Hepatocyte (in vitro differentiated cells): ENCODE results near the gene GPR25. TPM values are rescaled to one million over a fixed set of nuclear protein-coding genes. Genes with fewer than 3 reads are reported as not detected.

Experiments used
- DNase-seq: peaks from one replicate; pipeline ENCODE4 v3.0.0-alpha.2; 2016; ENCODE audit warnings: low spot score
- H2AFZ ChIP-seq: fragments of 200-600 bp; sonication (generic); 2 replicates; pipeline ENCODE4 v1.6.0; 2016; ENCODE audit warnings: antibody characterized with exemption, mild to moderate bottlenecking
- H3K27ac ChIP-seq: fragments of 200-600 bp; sonication (generic); 2 replicates; pipeline ENCODE4 v1.5.1; 2016; ENCODE audit warnings: mild to moderate bottlenecking
- H3K27me3 ChIP-seq: fragments of 200-600 bp; sonication (generic); 2 replicates; pipeline ENCODE4 v1.6.1; 2016
- H3K36me3 ChIP-seq: fragments of 200-600 bp; sonication (generic); replicated peaks from 2 replicates; pipeline ENCODE4 v1.5.1; 2016; ENCODE audit warnings: low read depth; ENCODE audit not compliant: insufficient read depth
- H3K4me1 ChIP-seq: fragments of 200-600 bp; sonication (generic); 2 replicates; pipeline ENCODE4 v1.5.1; 2016; ENCODE audit warnings: mild to moderate bottlenecking, moderate library complexity; ENCODE audit not compliant: insufficient read depth
- H3K4me2 ChIP-seq: fragments of 200-600 bp; sonication (generic); 2 replicates; pipeline ENCODE4 v1.6.0; 2016
- H3K4me3 ChIP-seq: fragments of 200-600 bp; sonication (generic); 2 replicates; pipeline ENCODE4 v1.5.1; 2016; ENCODE audit warnings: mild to moderate bottlenecking
- H3K79me2 ChIP-seq: fragments of 200-600 bp; sonication (generic); 2 replicates; pipeline ENCODE4 v1.6.0; 2017; ENCODE audit warnings: mild to moderate bottlenecking
- H3K9me2 ChIP-seq: fragments of 200-600 bp; sonication (generic); replicated peaks from 2 replicates; pipeline ENCODE4 v1.6.0; 2017; ENCODE audit warnings: mild to moderate bottlenecking; ENCODE audit not compliant: insufficient read depth
- H3K9me3 ChIP-seq: fragments of 200-600 bp; sonication (generic); 2 replicates; pipeline ENCODE4 v1.5.1; 2016; ENCODE audit warnings: low read depth, mild to moderate bottlenecking
- H4K20me1 ChIP-seq: fragments of 200-600 bp; sonication (generic); 2 replicates; pipeline ENCODE4 v1.6.0; 2016; ENCODE audit warnings: mild to moderate bottlenecking; ENCODE audit not compliant: insufficient read depth, poor library complexity, severe bottlenecking
- EZH2 ChIP-seq: fragments of 200-600 bp; sonication (generic); IDR thresholded peaks from 2 replicates; pipeline ENCODE4 v1.6.1; 2016; ENCODE audit warnings: antibody characterized with exemption, mild to moderate bottlenecking, borderline replicate concordance
- EZH2phosphoT487 ChIP-seq: fragments of 200-600 bp; sonication (generic); IDR thresholded peaks from one replicate; pipeline ENCODE4 v1.6.1; 2018; ENCODE audit warnings: antibody characterized with exemption, mild to moderate bottlenecking, low read depth, moderate library complexity; ENCODE audit not compliant: unreplicated experiment, severe bottlenecking
- WGBS: methylation state at CpG from one replicate; pipeline ENCODE4 v1.1.6; 2016; ENCODE audit warnings: low lambda C conversion rate; ENCODE audit errors: missing lambda C conversion rate; 5-methylcytosine and 5-hydroxymethylcytosine counted together
- polyA plus RNA-seq: library from polyadenylated mRNA; unstranded; fragments of >200 nt; fragmentation: Nextera tagmentation; extraction: Ambion mirVana; gene quantifications from 2 replicates; pipeline ENCODE4 v1.2.1, GENCODE V29; 2016
- total RNA-seq: library from RNA; depleted of rRNA; stranded (reverse); fragments of >200 nt; gene quantifications from 2 replicates; pipeline ENCODE4 v1.2.3, GENCODE V29; 2014
- TF ChIP-seq, protein P1 (sequence below): fragments of 200-600 bp; sonication (generic); IDR thresholded peaks from 2 replicates; pipeline ENCODE4 v1.5.1; 2016; ENCODE audit warnings: antibody characterized with exemption, mild to moderate bottlenecking; ENCODE audit not compliant: poor library complexity

The GPR25 gene
- total and polyA plus RNA-seq, 2 experiments from 2014 or later, result not detected

DNA sequence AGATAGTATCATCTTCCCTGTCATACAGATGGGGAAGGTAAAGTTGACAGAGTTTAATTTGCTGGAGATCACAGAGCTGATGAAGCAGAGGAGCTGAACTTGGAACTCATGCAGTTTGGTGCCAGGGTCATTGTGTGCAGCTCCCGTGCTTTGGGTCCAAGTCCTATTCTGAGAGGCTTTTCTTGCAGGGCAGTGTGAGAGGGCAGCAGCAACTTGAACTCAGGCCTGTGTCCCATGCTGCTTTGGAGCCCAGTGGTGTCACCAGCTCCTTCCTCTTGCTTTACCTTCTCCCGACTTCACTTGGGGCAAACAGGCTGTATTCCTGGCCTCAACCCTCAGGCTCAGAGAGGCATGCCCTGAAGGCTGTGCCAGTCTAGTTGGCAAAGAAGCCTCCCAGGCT lies 46.6 kb downstream of the GPR25 start:
- WGBS, result 85% methylated on average over 2 of the region's 2 CpGs
- Histone ChIP-seq H3K4me1 (no peaks in the 10 kb centered on the region), H3K27me3 (no peaks in the 10 kb centered on the region), H3K36me3 (no peaks in the 10 kb centered on the region), H3K4me3 (no peak overlapping the region), H3K9me2 (no peaks in the 10 kb centered on the region), H3K9me3 (no peaks in the 10 kb centered on the region), H3K79me2 (no peaks in the 10 kb centered on the region), H2AFZ (no peak overlapping the region), H3K27ac (no peak overlapping the region), H3K4me2 (no peak overlapping the region), H4K20me1 (no peaks in the 10 kb centered on the region)
- no peak for DNase-seq
- TF ChIP-seq EZH2, result no peak
- no peak for TF ChIP-seq EZH2phosphoT487
- TF ChIP-seq, protein P1, sequence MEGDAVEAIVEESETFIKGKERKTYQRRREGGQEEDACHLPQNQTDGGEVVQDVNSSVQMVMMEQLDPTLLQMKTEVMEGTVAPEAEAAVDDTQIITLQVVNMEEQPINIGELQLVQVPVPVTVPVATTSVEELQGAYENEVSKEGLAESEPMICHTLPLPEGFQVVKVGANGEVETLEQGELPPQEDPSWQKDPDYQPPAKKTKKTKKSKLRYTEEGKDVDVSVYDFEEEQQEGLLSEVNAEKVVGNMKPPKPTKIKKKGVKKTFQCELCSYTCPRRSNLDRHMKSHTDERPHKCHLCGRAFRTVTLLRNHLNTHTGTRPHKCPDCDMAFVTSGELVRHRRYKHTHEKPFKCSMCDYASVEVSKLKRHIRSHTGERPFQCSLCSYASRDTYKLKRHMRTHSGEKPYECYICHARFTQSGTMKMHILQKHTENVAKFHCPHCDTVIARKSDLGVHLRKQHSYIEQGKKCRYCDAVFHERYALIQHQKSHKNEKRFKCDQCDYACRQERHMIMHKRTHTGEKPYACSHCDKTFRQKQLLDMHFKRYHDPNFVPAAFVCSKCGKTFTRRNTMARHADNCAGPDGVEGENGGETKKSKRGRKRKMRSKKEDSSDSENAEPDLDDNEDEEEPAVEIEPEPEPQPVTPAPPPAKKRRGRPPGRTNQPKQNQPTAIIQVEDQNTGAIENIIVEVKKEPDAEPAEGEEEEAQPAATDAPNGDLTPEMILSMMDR, result no peak

DNA sequence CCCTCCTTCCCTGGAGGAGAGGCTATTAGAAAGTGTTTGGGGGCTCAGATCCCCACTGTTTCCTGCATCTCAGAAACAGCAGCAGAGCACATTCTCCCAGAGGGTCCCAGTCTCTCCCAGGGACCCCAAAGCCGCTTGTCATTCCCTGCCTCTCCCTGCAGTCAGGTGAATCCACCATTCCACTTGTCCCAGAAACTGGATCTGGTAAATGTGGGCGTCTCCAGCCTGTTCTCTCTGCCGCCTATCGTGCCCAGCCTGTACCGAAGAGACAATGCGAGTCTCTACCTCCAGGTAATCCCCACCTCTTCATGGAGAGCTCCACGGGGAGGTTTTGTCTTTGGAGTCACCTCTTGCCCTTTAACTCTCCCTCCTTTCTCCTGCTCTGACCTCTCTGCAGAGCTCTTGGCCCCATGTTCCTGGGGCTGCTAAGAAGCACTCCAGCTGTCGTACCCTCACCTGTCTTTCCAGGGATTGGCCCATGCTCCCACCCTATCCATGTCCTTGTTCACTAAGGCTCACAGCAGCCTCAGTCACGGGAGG lies 48.9 kb downstream of the GPR25 start:
- TF ChIP-seq, protein P1, result no peak
- TF ChIP-seq EZH2phosphoT487 (no peak), EZH2 (no peak)
- Histone ChIP-seq H3K27ac (no peak overlapping the region), H3K27me3 (no peaks in the 10 kb centered on the region), H3K9me2 (no peaks in the 10 kb centered on the region), H3K9me3 (no peaks in the 10 kb centered on the region), H3K79me2 (no peaks in the 10 kb centered on the region), H3K4me1 (no peaks in the 10 kb centered on the region), H3K4me2 (no peak overlapping the region), H3K36me3 (no peaks in the 10 kb centered on the region), H4K20me1 (no peaks in the 10 kb centered on the region), H2AFZ (no peak overlapping the region), H3K4me3 (no peak overlapping the region)
- 80% methylated on average over 9 of the region's 9 CpGs for WGBS
- DNase-seq, result no peak

DNA sequence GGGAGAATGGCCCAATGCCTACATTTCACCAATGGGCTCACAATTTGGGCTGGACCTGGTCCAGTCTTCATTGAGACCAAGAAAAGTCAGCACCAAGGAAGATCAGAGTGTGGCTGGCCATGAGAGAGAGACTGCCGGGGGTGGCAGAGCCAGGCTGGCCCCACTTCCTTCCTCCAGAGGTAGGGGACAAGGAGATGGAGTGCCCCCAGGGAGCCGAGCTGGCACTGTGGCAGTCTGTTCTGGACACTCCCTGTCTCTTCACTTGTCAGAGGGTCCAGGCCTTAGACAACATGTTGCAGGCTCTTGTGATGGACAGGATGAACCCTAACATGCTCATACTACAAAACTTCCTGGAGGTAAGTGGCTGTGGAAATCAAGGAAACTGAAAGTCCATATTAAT lies 49.6 kb downstream of the GPR25 start:
- TF ChIP-seq EZH2phosphoT487 (no peak), EZH2 (no peak)
- TF ChIP-seq, protein P1, result no peak
- H4K20me1 ChIP-seq, result no peaks in the 10 kb centered on the region
- no peaks in the 10 kb centered on the region for H3K9me2 ChIP-seq
- H3K36me3 ChIP-seq, result no peaks in the 10 kb centered on the region
- no peaks in the 10 kb centered on the region for H3K79me2 ChIP-seq
- H3K9me3 ChIP-seq, result no peaks in the 10 kb centered on the region
- WGBS, result 98% methylated on average over 2 of the region's 2 CpGs
- H3K4me1 ChIP-seq, result no peaks in the 10 kb centered on the region
- no peak overlapping the region for H3K4me3 ChIP-seq
- no peak for DNase-seq
- H2AFZ ChIP-seq, result no peak overlapping the region
- H3K27me3 ChIP-seq, result no peaks in the 10 kb centered on the region
- no peak overlapping the region for H3K27ac ChIP-seq
- H3K4me2 ChIP-seq, result no peak overlapping the region
